Ureter (tissue), 1 donor: ENCODE data around the gene RPL18A. TPM values are rescaled to one million over a fixed set of nuclear protein-coding genes. Genes with fewer than 3 reads are reported as not detected.
"Not testable (repeated sequence)": the region's sequence is repeated elsewhere in the genome, so short reads cannot be mapped to it uniquely, and the experiment has no call there.

Experiments used
- DNase-seq: peaks from one replicate; pipeline ENCODE4 v3.0.0-alpha.2; 2020; ENCODE audit warnings: low spot score
- total RNA-seq: library from RNA; stranded (reverse); gene quantifications from one replicate; pipeline ENCODE4 v1.2.4, GENCODE V29; 2023
- donor health status: DM: yes; HTN: yes; CAD: no.

The RPL18A gene
- total RNA-seq, 1 donor from 2014 or later = 2,079 TPM

GRCh38 chr19:17866312-17866963, 6.7 kb downstream of the RPL18A start:
- DNase-seq = no peak

- DNase-seq = no peak
Observed at GRCh38 chr19:17866964-17867486, 7.3 kb downstream of the RPL18A start.

GRCh38 chr19:17868669-17869068, 9.0 kb downstream of the RPL18A start:
- no peak for DNase-seq

GRCh38 chr19:17869114-17869608, 9.5 kb downstream of the RPL18A start:
- DNase-seq = no peak

GRCh38 chr19:17871032-17871877, 11.5 kb downstream of the RPL18A start:
- DNase-seq = no peak

GRCh38 chr19:17871878-17872250, 12.2 kb downstream of the RPL18A start, which contains the start of gene SLC5A5:
SLC5A5 (plus strand) TSS chr19:17871945; CDS start chr19:17872320, 375 bp downstream.
- no peak for DNase-seq

- no peak for DNase-seq
Observed at GRCh38 chr19:17872251-17873001, 12.7 kb downstream of the RPL18A start.

- DNase-seq = no peak
Observed at GRCh38 chr19:17873786-17874757, 14.4 kb downstream of the RPL18A start.

- no peak for DNase-seq
Observed at GRCh38 chr19:17874758-17875135, 15.0 kb downstream of the RPL18A start.

- DNase-seq = no peak
Observed at GRCh38 chr19:17877696-17878095, 18.0 kb downstream of the RPL18A start.

GRCh38 chr19:17879466-17879865, 19.8 kb downstream of the RPL18A start:
- DNase-seq = no peak

GRCh38 chr19:17881701-17882100, 22.0 kb downstream of the RPL18A start:
- no peak for DNase-seq

GRCh38 chr19:17883627-17884410, 24.1 kb downstream of the RPL18A start:
- DNase-seq = no peak

- DNase-seq = no peak
Observed at GRCh38 chr19:17886515-17886914, 26.8 kb downstream of the RPL18A start.

GRCh38 chr19:17887221-17887620, 27.5 kb downstream of the RPL18A start:
- DNase-seq = not testable (repeated sequence)

GRCh38 chr19:17888260-17888659, 28.6 kb downstream of the RPL18A start:
- no peak for DNase-seq

GRCh38 chr19:17889609-17890214, 30.0 kb downstream of the RPL18A start:
- no peak for DNase-seq

GRCh38 chr19:17893766-17894165, 34.1 kb downstream of the RPL18A start:
- no peak for DNase-seq

- DNase-seq = no peak
Observed at GRCh38 chr19:17902701-17903100, 43.0 kb downstream of the RPL18A start.

- DNase-seq = no peak
Observed at GRCh38 chr19:17908244-17908643, 48.5 kb downstream of the RPL18A start.
